H7 (cell line): ENCODE measurements around the gene KCNJ9. TPM values are rescaled to one million over a fixed set of nuclear protein-coding genes. Genes with fewer than 3 reads are reported as not detected.

Experiments
- DNase-seq: peaks from one replicate; pipeline ENCODE4 v3.0.0; 2012
- H3K27me3 ChIP-seq: 2 replicates; pipeline ENCODE4 v1.6.0; 2011; ENCODE audit warnings: mild to moderate bottlenecking, low read length; ENCODE audit not compliant: control insufficient read depth, insufficient read depth
- H3K36me3 ChIP-seq: replicated peaks from 2 replicates; pipeline ENCODE4 v1.5.1; 2011; ENCODE audit warnings: low read length; ENCODE audit not compliant: control insufficient read depth, insufficient read depth
- H3K4me3 ChIP-seq: 2 replicates; pipeline ENCODE4 v1.5.1; 2011; ENCODE audit warnings: low read depth, mild to moderate bottlenecking, control low read depth, low read length, moderate library complexity; ENCODE audit not compliant: insufficient read depth
- total RNA-seq: library from RNA; depleted of rRNA; stranded (reverse); fragments of >200 nt; shearing (Covaris generic); gene quantifications from 2 replicates; pipeline ENCODE4 v1.2.3, GENCODE V29; 2014; rRNA removed

The KCNJ9 gene
- total RNA-seq, 1 experiment from 2014 or later = not detected

- Histone ChIP-seq H3K36me3 (peaks cover 1% of the 10 kb centered on the region), H3K4me3 (no peak overlapping the region), H3K27me3 (no peaks in the 10 kb centered on the region)
- no peak for DNase-seq
These were observed 58.5 kb downstream of the KCNJ9 start for GRCh38 chr1:160139840-160140239.

Other genes with a start within 250 kb of the KCNJ9 start
- gene VSIG8, start 218.9 kb upstream of the KCNJ9 start, total RNA-seq = not detected in 2 replicates
- gene CFAP45, start 181.4 kb upstream of the KCNJ9 start, total RNA-seq = 0.17 and 1.6 TPM in 2 replicates
- 242 and 387 TPM in 2 replicates for gene TAGLN2, start 156.0 kb upstream of the KCNJ9 start, total RNA-seq
- 4.4 and 6.1 TPM in 2 replicates for gene IGSF9, start 135.9 kb upstream of the KCNJ9 start, total RNA-seq
- not detected in 2 replicates for gene SLAMF9, start 127.3 kb upstream of the KCNJ9 start, total RNA-seq
- 2.6 and 3.0 TPM in 2 replicates for gene PIGM, start 49.5 kb upstream of the KCNJ9 start, total RNA-seq
- gene KCNJ10, start 11.4 kb upstream of the KCNJ9 start, total RNA-seq = 0.07 TPM in 1 of 2 replicates, not detected in the other
- 89.5 and 92.6 TPM in 2 replicates for gene IGSF8, start 17.1 kb downstream of the KCNJ9 start, total RNA-seq
- 14.5 and 25.0 TPM in 2 replicates for gene ATP1A2, start 34.2 kb downstream of the KCNJ9 start, total RNA-seq
- gene ATP1A4, start 70.1 kb downstream of the KCNJ9 start, total RNA-seq = 0.73 and 0.74 TPM in 2 replicates
- 4.2 and 4.4 TPM in 2 replicates for gene CASQ1, start 109.0 kb downstream of the KCNJ9 start, total RNA-seq
- gene PEA15, start 123.8 kb downstream of the KCNJ9 start, total RNA-seq = 75.6 and 81.4 TPM in 2 replicates
- 129 and 184 TPM in 2 replicates for gene DCAF8, start 181.0 kb downstream of the KCNJ9 start, total RNA-seq
- 81.9 and 107 TPM in 2 replicates for gene PEX19, start 203.6 kb downstream of the KCNJ9 start, total RNA-seq